OCI-LY7 (cell line): ENCODE measurements around the gene KANSL3. TPM values are rescaled to one million over a fixed set of nuclear protein-coding genes. Genes with fewer than 3 reads are reported as not detected.

ENCODE experiments used
- BruUV-seq: library from RNA; stranded (reverse); fragments of 400-500 nt; replicated peaks from 2 replicates; lab custom pipeline; 2021; lab: Mats Ljungman, UMichigan
- CTCF ChIA-PET: fragments of 300-600 bp; sonication (Branson Sonifier 250); formaldehyde crosslinking; loops from one replicate; lab custom pipeline; 2022; ENCODE audit warnings: antibody characterized with exemption; ENCODE audit not compliant: unreplicated experiment; lab: Charles Lee
- POLR2A ChIA-PET: fragments of 300-600 bp; sonication (Branson Sonifier 250); formaldehyde crosslinking; loops from one replicate; lab custom pipeline; 2022; ENCODE audit warnings: antibody characterized with exemption; lab: Charles Lee
- DNase-seq: peaks from one replicate; pipeline ENCODE4 v3.0.0-alpha.2; 2015; ENCODE audit warnings: low spot score
- H2AFZ ChIP-seq: fragments of 200-600 bp; sonication (generic), shearing (Covaris generic); 2 replicates; pipeline ENCODE4 v1.6.1; 2014; ENCODE audit warnings: mild to moderate bottlenecking, antibody characterized with exemption, low read length, moderate library complexity
- H3K27ac ChIP-seq: fragments of 200-600 bp; sonication (generic); 2 replicates; pipeline ENCODE4 v1.5.1; 2014; ENCODE audit warnings: mixed run types, low read depth, mild to moderate bottlenecking, moderate library complexity, low read length, inconsistent platforms; ENCODE audit not compliant: poor library complexity, severe bottlenecking
- H3K36me3 ChIP-seq: fragments of 200-600 bp; sonication (generic); 2 replicates; pipeline ENCODE4 v1.6.1; 2014; ENCODE audit warnings: mild to moderate bottlenecking, antibody characterized with exemption, low read length, moderate library complexity, mixed read lengths; ENCODE audit not compliant: insufficient read depth
- H3K4me1 ChIP-seq: fragments of 200-600 bp; sonication (generic); 2 replicates; pipeline ENCODE4 v1.5.1; 2014; ENCODE audit warnings: mild to moderate bottlenecking, low read length; ENCODE audit not compliant: insufficient read depth, poor library complexity, severe bottlenecking
- H3K4me2 ChIP-seq: fragments of 200-600 bp; sonication (generic); 2 replicates; pipeline ENCODE4 v1.6.1; 2014; ENCODE audit warnings: mild to moderate bottlenecking, low read length
- H3K4me3 ChIP-seq: fragments of 200-600 bp; sonication (generic); 2 replicates; pipeline ENCODE4 v1.5.1; 2014; ENCODE audit warnings: mild to moderate bottlenecking, low read depth, low read length; ENCODE audit not compliant: poor library complexity, severe bottlenecking
- H3K79me2 ChIP-seq: fragments of 200-600 bp; sonication (generic); 2 replicates; pipeline ENCODE4 v1.6.1; 2016; ENCODE audit warnings: low read depth, mild to moderate bottlenecking, low read length, moderate library complexity, mixed read lengths; ENCODE audit not compliant: insufficient read depth
- H3K9me2 ChIP-seq: fragments of 200-600 bp; sonication (generic); 2 replicates; pipeline ENCODE4 v1.6.1; 2016; ENCODE audit warnings: mild to moderate bottlenecking, low read length, mixed read lengths; ENCODE audit not compliant: insufficient read depth
- H3K9me3 ChIP-seq: fragments of 200-600 bp; sonication (generic); 2 replicates; pipeline ENCODE4 v1.6.1; 2014; ENCODE audit warnings: mild to moderate bottlenecking, mixed run types, low read length, mixed read lengths
- H4K20me1 ChIP-seq: fragments of 200-600 bp; sonication (generic); 2 replicates; pipeline ENCODE4 v1.6.1; 2014; ENCODE audit warnings: mild to moderate bottlenecking, antibody characterized with exemption, low read length, moderate library complexity, mixed read lengths; ENCODE audit not compliant: insufficient read depth
- EZH2phosphoT487 ChIP-seq: fragments of 200-600 bp; sonication (generic); IDR thresholded peaks from 2 replicates; pipeline ENCODE4 v1.6.1; 2018; ENCODE audit warnings: low read depth, borderline replicate concordance, mild to moderate bottlenecking, mixed run types, antibody characterized with exemption, low read length, moderate library complexity, mixed read lengths
- intact Hi-C: fragments of 100-400 bp; cut with micrococcal nuclease; formaldehyde crosslinking; loops from one replicate; pipeline ENCODE4 v1.10.0; 2022; ENCODE audit not compliant: unreplicated experiment
- total RNA-seq, 2 experiments: library from RNA; depleted of rRNA in 1 of 2; stranded (reverse); fragments of >200 nt in 1 of 2; shearing (Covaris generic) in 1 of 2; gene quantifications; 2 replicates each; pipeline ENCODE4 v1.2.3, GENCODE V29; 2014 to 2022
- TF ChIP-seq, protein P1 (sequence below): fragments of 200-600 bp; sonication (generic); conservative IDR thresholded peaks from 2 replicates; pipeline ENCODE4 v1.5.1; 2014; ENCODE audit warnings: mild to moderate bottlenecking, antibody characterized with exemption, low read length, moderate library complexity, mixed read lengths

The KANSL3 gene
- total RNA-seq, 2 experiments from 2014 or later = 46.4 to 51.6 TPM

DNA sequence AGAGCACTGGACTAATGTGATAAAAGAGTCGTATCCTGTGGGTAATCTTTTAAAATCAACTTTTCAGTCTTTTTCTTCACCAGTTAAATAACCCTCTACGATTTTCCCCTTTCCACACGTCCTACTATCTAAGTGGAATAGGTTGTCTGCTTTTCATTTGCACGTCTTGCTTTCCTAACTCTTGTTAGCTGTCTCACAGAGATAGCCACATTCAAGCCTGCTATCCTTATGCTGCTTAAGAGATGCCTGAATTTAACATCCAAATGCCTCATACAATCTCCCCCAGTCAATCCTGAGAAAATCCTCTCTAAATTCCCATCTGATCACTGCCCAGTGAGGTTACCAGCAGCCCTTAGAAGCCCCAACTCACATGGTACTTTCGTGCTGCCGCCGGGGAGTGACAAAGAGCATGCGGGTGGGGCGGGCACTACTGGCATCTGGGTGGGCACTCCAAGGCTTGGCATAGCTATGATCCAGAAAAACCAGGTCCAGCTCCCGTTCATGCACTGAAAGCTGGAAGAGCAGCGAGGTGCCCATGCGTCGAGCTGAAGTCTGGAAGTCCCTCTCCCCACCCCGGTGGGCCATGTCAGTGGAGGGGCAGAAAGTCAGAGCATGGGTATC is 1.5 kb downstream of the KANSL3 start:
- no peaks in the 10 kb centered on the region for H3K9me2 ChIP-seq
- no peak for TF ChIP-seq EZH2phosphoT487
- TF ChIP-seq, protein P1, sequence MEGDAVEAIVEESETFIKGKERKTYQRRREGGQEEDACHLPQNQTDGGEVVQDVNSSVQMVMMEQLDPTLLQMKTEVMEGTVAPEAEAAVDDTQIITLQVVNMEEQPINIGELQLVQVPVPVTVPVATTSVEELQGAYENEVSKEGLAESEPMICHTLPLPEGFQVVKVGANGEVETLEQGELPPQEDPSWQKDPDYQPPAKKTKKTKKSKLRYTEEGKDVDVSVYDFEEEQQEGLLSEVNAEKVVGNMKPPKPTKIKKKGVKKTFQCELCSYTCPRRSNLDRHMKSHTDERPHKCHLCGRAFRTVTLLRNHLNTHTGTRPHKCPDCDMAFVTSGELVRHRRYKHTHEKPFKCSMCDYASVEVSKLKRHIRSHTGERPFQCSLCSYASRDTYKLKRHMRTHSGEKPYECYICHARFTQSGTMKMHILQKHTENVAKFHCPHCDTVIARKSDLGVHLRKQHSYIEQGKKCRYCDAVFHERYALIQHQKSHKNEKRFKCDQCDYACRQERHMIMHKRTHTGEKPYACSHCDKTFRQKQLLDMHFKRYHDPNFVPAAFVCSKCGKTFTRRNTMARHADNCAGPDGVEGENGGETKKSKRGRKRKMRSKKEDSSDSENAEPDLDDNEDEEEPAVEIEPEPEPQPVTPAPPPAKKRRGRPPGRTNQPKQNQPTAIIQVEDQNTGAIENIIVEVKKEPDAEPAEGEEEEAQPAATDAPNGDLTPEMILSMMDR = no peak
- H3K4me3 ChIP-seq = peak overlapping the region; percentile 99
- CTCF ChIA-PET = no interaction called here
- no TSS peak for BruUV-seq
- H2AFZ ChIP-seq = no peak overlapping the region
- peaks cover 43% of the 10 kb centered on the region for H3K36me3 ChIP-seq
- DNase-seq = no peak
- intact Hi-C loops = loop anchor here (5.0 kb wide), 2 partner anchors 126 to 221 kb away; partner anchors contain the start of genes ANKRD39 and CNNM4
- H3K9me3 ChIP-seq = no peaks in the 10 kb centered on the region
- H3K4me2 ChIP-seq = peak overlapping the region; percentile 98
- H3K4me1 ChIP-seq = peaks cover 31% of the 10 kb centered on the region
- H4K20me1 ChIP-seq = 0 out of 2 replicates have a peak, but pooled peaks cover 7% of the 10 kb centered on the region
- POLR2A ChIA-PET = interaction anchor here (0.9 to 2.6 kb wide), 3 partner anchors 17 to 126 kb away, joined by 3 to 6 read pairs (median 4); no protein-coding TSS in a partner anchor
- H3K27ac ChIP-seq = no peak overlapping the region
- peaks cover 29% of the 10 kb centered on the region for H3K79me2 ChIP-seq

DNA sequence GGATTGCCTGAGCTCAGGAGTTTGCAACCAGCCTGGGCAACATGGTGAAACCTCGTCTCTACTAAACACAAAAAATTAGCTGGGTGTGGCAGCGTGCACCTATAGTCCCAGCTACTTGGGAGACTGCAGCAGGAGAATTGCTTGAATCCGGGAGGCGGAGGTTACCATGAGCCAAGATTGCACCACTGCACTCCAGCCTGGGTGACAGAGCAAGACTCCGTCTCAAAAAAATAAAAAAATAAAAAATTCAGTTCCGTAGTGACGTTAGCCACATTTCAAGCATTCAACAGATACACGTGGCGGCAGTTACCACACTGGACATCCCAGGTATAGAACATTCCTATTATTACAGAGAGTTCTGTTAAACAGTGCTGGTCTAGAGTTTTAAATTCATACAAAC is 4.5 kb downstream of the KANSL3 start:
- H3K36me3 ChIP-seq = peaks cover 74% of the 10 kb centered on the region

More for the DNA sequence above, 4.5 kb downstream of the KANSL3 start:
- 0 out of 2 replicates have a peak, but pooled peaks cover 7% of the 10 kb centered on the region for H4K20me1 ChIP-seq
- H3K9me3 ChIP-seq = no peaks in the 10 kb centered on the region
- no peak overlapping the region for H2AFZ ChIP-seq
- POLR2A ChIA-PET = no interaction called here
- TF ChIP-seq, protein P1 = no peak
- no peak for TF ChIP-seq EZH2phosphoT487
- H3K27ac ChIP-seq = no peak overlapping the region
- intact Hi-C loops = no loop called here
- peaks cover 29% of the 10 kb centered on the region for H3K4me1 ChIP-seq
- DNase-seq = no peak
- H3K79me2 ChIP-seq = peaks cover 29% of the 10 kb centered on the region
- BruUV-seq = no TSS peak
- no peaks in the 10 kb centered on the region for H3K9me2 ChIP-seq
- CTCF ChIA-PET = no interaction called here
- H3K4me3 ChIP-seq = no peak overlapping the region
- no peak overlapping the region for H3K4me2 ChIP-seq
